Superior temporal gyrus (tissue), 1 donor: ENCODE data around the gene GFRAL.
"Not testable (repeated sequence)": the region's sequence is repeated elsewhere in the genome, so short reads cannot be mapped to it uniquely, and the experiment has no call there.

Experiments
- DNase-seq: peaks from one replicate; pipeline ENCODE4 v3.0.0-alpha.2; 2016; ENCODE audit errors: extremely low spot score

GFRAL gene, protein sequence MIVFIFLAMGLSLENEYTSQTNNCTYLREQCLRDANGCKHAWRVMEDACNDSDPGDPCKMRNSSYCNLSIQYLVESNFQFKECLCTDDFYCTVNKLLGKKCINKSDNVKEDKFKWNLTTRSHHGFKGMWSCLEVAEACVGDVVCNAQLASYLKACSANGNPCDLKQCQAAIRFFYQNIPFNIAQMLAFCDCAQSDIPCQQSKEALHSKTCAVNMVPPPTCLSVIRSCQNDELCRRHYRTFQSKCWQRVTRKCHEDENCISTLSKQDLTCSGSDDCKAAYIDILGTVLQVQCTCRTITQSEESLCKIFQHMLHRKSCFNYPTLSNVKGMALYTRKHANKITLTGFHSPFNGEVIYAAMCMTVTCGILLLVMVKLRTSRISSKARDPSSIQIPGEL

DNA sequence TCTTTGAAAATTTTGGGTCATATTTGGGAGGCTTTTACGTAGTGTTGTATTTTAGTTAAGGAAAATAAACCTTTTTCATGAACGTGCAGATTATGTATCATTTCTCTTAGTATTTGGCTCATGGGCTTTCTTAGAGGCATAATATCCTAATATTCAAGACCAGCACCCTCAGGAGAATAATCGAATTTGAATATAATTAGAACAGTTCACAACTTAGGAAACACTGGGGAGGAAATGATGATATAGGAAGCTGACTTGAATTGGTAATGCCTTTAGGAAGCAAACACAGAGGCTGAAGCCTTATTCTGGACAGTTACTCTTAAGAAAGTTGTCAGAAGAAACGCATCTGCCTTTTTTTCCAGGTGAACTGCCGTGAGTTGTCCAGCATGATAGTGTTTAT, at the start of gene GFRAL:
TSS of gene GFRAL (plus strand) at position 301 of the 400 bp plus-strand sequence. CDS start at position 387, 86 bp downstream.
- DNase-seq: no peak

DNA sequence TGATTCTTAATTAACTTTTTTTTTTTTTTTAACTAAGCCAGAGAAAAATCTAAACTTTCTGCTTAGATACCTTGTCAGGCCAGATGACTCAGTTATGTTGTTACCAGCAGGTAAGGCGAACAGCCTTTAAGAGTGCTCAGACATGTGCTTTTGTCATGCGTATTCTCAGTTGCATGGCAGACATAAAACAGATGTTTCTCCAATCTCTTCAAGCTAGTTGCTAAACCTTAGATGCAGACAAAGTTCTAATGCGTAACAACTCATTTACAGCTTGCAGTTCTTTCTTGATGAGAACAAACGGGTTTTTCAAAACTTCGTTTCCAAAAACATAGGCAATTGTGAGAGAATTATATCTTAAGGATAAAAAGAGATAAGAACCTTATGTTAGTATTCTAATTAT, 49.6 kb upstream of the GFRAL start:
- DNase-seq: no peak

DNA sequence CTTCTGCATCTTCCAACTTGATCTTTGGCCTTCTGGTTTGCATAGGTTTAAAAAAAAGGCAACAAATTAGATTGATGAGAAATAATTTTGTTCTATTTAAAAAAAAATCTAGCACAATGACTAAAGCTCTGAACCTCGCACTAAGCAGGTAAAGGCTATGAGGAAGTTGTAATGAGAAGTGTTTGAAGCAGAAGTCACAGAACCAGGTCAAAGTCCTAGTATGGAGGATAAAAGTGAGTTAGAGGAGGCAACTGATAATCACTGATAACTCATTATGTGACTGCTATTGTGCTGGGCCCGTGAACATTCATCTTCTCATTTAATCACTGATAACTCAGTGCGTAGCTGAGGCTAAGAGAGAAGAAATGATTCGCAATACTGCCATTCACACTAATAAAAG, 46.1 kb upstream of the GFRAL start:
- DNase-seq: no peak

DNA sequence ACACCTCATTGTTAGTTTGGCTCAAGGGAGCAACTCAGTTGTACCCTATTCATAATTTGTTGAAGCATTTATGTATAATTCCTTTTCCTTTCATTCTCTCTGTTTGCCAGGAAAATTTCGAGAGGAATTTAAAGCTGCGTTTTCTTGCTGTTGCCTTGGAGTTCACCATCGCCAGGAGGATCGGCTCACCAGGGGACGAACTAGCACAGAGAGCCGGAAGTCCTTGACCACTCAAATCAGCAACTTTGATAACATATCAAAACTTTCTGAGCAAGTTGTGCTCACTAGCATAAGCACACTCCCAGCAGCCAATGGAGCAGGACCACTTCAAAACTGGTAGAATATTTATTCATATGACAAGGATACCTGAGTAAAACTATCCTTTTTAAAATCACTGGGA, 45.2 kb upstream of the GFRAL start:
- no peak for DNase-seq

DNA sequence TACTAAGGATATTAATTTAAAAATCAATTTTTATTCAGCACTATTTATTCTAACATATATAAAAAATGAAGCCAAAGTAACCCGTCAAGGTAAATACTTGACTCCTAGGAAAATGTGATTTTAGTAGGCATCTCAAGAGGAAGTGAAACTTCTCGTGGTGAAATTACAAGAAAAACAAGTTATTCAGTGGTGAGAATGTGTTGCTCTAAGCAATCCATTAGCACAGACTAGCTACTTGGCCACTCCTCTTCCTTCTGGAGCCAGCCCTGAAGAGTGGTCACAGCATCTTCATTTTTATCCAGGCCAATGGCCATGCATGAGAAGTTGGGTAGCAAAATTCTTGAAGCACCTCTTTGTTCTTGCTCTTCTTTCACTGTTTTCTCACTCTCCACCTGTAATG, 40.4 kb upstream of the GFRAL start:
- DNase-seq: no peak

DNA sequence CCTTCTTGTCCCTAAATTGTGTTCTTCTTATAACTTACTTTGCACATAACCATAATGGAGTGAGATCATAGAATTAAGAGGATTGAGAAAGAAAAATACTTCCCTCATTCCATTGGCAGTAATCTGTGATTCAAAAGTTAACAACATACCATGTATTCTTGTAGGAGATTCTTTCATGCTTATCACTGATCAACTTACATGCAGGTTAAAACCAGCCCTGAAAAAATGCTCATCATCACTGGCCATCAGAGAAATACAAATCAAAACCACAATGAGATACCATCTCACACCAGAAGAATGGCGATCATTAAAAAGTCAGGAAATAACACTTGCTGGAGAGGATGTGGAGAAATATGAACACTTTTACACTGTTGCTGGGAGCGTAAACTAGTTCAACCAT, 36.5 kb upstream of the GFRAL start:
- DNase-seq: no peak

DNA sequence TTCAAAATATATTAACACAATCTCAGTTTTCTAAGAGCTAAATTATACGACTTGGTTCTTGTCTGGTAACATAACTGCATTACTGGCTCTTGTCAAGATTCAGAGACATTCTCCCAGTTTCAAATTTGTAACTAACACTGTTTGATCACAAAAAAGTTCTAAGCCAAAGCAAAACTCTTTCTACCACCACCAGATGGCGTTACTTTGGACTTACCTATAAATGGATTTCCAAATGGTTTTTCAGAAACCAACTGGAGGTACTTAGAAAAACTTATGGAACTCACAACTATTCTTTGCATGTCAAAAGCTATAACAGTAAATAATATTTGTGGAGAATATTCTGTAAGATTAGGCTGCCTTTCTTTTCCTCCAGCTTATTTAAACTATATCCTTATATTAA, 34.2 kb upstream of the GFRAL start:
- no peak for DNase-seq

DNA sequence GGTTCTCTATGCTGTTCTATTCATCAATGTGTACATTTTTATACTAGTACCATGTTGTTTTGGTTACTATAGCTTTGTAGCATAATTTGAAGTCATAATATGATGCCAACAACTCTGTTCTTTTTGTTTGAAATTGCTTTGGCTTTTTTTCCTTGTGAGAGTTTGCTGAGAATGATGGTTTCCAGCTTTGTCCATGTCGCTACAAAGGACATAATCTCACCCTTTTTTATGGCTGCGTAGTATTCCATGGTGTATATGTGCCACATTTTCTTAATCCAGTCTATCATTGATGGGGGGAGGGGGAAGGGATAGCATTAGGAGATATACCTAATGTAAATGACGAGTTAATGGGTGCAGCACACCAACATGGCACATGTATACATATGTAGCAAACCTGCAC, 30.1 kb upstream of the GFRAL start:
- not testable (repeated sequence) for DNase-seq

DNA sequence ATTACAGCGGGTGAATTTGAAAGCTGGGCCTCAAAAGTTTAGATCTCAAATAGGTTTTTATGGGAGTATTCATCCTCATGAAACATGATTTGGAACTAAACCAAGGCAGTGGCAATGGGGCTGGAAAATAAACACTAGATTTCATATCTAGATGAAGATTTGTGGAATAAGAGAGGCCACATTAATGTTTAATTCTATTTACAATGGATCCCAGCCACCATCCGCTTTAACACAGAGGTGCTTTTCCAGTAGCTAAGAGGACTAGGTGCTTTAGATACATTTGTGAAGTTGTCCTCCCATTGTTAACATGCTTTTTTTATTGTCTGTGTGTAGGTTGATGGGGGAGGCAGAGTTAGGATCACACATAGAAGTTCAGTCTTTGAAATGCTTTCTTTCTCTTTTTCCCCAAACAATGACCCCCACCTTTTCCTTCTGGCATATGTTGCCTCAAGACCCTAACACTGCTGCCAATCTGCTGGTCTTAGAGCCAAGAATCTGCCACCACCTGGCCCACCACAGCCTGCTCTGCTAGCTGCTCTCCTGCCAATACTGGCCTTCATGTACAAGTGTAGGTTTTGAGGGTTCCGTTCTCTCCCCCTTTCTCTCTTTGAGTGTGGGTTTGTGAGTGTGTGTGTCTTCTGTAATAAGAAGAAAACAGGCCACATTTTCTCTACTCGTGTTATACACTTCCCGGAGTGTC, 27.8 kb upstream of the GFRAL start:
- no peak for DNase-seq

DNA sequence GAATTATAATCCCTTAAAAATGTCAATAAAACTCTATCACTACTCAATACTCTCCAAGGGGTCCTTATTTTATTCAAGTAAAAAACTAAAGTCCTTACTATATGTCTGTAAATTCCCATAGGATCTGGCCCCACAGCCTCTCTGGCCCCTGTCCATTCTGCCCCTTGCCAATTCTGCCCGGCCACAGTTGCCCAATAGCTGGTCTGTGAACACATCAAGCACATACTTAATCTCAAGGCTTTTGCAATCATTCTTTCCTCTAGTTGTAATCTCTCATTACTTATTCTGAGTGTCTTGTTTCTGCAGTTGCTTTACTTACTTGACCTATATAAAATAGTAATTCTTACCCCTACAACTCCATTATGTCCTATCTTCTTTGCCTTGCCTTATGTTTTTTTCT, 22.5 kb upstream of the GFRAL start:
- DNase-seq: no peak

DNA sequence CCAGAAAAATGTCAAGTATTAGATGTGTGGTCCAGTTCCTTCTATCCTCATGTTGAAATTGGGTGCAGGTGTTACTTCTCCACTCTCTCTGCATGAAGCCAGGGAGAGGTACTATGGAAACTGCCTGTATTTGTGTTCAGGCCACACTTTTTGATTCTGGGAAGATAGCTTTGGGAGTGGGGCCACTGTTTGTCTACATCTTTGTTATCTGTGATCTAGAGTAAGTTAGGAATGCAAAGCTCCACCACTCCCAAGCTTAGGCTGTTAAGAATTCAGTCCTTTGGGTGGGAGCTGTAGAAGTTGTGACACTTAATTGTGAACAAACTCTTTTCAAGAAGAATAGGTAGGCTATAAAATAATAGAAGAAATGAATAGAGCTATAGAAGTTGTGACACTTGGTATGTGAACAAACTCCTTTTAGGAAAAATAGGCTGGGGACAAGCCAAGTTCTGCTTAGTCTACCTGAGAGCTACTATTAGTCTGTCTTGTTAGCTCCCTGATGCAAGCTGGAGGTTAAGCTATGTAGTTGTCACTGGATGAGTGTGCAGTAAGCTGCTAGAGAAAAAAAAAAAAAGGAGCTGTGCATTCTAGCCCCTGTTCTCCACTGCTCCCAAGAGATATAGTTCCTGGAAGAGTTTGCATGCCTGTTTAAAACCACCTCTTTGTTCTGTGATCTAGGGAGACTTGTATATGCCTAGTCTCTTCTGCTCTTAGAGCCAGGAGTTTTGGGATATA, 7.1 kb upstream of the GFRAL start:
- DNase-seq: no peak

DNA sequence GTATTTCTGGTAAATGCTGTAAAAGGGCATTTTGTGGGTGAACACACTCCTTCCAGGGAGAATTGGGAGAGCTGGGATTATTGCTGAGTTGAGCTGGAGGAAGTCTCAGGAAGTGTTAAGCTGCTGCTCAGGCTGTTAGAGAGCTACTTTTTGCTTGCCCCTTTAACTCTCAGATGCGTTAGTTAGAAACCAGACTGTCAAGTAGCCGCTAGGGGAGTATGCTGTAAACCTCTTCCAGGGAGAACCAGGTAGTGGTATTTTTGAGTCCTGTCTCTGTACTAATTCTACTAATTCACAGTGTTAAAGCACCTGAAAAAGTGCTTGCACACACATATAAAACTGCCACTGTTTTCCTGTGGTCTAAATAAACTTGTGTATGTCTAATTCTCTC, 6.6 kb upstream of the GFRAL start:
- DNase-seq: no peak

DNA sequence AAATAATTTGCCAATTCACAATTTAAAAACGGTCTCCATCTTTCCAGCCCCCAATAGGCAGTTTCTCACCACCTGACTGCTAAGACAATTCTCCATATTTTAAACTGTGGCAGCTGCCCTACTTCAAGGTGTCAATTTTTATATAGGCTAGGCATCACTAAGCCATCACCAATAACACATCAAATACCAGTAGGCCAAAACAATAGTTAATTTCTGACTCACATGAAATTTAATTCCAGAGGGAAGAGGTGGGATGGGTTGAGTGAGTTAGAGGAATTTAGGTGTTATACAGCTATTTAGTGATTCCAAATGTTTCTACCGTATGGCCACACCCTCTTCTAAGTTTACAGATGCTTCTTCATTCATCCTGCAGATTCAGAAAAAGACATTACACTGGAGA, 49.9 kb downstream of the GFRAL start:
- no peak for DNase-seq

DNA sequence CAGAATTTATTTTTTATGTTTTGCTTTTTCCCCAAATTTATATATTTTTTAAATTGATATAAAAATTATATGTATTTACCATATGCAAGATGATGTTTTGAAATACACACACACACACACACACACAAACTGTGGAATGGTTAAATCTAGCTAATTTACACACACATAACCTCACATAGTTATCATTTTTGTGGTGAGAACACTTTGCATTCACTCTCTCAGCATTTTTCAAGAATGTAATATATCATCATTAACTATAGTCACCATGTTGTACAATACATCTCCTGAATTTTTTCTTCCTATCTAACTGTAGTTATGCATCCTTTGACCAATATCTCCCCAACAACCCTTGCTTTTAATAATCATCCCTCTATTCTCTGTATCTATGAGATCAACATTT, 52.2 kb downstream of the GFRAL start:
- no peak for DNase-seq

DNA sequence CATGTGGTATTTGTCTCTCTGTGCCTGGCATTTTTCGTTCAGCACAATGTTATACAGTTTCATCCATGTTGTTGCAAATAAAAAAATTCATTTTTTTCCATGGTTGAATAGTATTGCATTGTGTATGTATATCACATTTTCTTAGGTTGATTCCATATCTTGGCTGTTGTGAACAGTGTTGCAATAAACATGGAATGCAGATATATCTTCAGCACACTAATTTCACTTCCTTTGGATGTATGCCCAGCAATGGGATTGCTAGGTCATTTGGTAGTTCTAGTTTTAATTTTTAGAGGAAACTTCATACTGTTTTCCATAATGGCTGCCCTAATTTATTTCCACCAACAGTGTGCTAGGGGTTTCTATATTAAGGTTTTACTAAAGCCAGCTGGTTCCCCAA, 52.6 kb downstream of the GFRAL start:
- DNase-seq: no peak

DNA sequence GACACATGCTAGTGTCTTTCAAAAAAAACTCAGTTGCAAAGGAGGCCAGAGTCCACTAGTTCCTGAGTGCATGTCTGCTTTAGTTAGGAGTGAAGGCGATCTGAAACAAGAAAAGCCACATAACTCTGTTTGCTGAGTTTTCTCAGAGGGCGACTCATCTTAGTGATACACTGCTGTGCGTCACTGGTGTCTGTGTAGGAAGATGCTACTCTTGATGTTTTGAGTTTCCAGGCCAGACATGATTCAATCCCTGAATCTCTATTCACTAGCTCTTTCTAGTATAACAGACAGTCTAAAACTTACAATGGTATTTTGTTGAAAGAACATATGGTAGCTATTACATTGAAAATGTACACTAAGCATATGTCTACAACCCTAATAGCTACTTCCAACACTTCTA, 60.9 kb downstream of the GFRAL start:
- peak; percentile 18 for DNase-seq

DNA sequence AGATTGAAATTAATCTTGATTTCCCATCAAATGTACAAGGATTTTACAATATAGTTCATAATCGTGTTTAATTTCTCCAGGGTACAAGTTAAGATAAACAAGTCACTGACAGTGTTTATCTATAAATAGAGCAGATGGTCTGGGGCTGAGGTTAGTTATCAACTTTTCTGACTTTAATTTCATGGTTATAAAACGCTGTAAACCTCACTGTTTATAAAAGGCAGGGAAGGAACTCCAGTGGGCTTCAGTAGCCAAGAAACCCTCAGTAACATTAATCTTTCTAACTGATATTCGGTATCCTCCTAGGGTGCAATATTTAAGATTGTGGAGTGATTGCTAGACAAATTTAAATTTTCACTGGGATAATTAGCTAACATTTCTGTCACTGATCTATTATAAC, 68.6 kb downstream of the GFRAL start:
- DNase-seq: no peak

DNA sequence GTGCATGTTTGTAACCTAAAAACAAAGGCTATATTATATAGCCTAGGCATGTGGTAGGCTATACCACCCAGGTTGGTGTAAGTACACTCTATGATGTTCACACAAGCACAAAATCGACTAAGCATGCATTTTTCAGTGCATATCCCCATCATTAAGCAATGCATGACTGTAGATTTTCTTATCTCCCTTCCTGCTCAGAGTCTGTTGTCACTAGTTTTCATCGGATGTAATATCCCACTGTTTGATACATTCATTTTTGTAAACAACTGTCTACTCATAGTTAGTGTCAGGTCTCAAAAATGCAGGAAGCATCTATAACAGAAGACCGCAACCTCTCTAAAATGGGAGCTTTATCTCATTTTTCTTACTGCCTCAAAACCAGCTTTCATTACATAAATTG, 70.7 kb downstream of the GFRAL start:
- no peak for DNase-seq

DNA sequence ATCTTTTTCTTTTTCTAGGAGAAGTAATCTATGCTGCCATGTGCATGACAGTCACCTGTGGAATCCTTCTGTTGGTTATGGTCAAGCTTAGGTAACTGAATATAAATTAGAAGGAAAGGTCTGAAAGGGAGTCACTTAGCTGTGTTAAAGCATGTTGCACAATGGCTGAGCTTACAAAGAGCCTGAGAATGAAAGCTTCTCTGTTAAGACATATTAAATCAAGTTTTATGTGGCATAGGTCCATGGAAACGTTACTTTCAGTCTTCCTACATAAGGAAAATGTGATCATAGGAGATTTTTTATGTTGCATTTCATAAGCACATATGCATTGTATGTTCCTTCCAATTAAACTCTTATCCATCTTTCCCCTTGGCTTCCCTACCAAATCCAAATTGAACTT, 72.1 kb downstream of the GFRAL start:
- DNase-seq: no peak

DNA sequence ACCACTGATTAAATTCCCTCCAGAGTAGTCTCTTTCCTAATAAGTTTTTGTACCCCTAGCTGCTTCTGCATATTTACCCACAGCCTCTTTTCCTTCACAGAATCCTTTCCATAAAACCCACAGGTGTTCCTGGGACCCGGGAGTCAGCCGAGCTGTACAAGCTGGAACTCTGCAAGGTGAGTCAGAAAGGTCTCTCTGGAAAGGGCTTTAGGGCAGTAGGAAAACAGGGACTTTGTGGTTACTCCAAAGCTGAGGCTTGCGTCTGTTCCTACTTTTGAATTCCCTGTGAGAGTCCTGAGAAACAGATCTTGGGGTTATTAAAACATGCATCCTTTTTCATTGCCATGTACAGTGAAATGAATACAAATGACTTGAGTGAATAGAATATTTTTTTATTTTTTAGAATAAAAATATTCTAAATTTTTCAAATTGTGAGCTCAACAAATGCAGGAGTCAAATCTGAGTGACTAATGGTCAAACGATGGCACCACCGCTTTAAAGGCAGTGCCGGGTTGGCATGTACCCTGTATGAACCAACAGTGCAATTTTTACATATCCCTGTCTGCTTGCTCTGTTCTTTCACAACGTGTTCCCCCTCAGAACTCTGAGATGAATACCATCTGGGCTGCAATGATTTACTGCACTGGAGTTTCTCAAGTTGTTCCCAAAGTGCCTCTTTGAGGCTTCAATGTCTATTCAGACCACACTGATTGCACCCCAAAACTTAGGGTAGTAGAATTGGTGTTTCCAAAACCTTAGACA, 78.4 kb downstream of the GFRAL start:
- no peak for DNase-seq

DNA sequence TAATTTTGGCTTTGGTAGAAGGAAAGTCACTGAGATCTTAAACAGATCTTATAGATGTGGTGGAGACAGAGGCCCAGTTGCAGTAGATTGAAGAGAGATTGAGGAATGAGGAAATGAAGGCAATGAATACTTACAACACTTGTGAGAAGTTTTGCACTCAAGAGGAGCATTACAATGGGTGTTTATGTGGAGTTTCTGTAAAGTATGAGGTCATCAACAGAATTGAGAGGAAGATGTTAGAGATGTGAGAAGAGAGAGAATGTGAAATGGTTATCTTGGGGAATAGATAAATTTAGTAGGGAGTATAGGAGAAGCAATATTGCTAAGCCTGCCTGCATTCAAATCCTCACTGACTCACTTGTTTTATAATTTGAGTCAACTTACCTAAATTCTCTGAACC, 83.4 kb downstream of the GFRAL start:
- DNase-seq: no peak

DNA sequence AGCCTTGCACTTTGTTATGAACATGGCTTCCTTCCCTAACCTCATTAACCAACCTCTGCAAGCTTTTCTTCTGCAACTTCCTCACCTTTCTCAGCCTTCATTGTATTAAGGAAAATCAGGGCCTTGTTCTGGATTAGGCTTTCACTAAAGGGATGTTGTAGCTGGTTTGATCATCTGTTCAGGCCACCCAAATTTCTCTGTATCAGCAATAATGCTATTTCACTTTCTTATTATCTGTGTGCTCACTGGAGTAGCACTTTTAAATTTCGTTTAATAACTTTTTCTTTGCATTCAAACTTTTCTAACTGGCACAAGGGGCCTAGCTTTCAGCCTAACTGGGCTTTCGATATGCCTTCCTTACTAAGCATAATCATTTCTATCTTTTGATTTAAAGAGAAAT, 96.7 kb downstream of the GFRAL start:
- DNase-seq: no peak
